ENCODE data around the gene C19orf12.

C19orf12 gene

DNA sequence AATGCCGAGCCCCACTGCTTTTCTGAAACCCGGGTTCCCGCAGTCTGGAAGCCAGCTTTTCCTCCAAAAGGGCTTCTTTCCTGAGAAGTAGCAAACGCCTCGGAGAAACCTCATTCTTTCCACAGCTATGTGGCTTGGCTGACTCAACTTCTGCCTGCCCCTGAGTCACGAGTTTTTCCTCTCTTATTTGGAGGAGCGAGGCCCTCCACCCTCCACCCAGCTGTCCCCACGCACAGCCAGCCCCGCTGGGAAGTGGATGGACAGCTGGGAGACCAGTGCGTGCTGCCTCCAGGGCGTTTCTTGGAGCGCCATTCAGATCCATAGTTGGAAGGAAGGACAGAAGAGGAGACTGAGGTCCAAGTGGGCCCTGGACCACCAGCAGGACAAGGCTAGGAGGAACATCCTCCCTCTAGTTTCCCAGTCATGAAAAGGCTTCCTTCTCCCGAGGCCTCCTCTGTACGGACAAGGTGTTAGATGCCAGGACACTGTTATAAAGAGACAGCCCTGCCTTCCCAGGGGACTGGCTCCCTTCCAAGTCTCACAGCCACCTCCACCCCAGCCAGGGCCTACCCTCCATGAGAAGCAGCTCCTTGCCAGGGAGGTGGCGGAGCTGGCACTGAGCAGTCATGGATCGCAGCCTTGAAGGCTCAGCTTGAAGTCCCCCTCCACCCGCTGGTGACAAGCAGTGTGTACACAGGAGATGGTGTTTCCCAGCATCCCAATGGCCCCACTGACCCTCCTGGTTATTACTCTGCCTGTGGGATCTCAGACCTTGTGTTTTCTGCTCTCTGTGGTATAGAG is 52.3 kb downstream of the C19orf12 start:
- no peak overlapping the region for H3K9ac ChIP-seq (ENCODE audit: low read depth, low read length)
- H3K27me3 ChIP-seq (ENCODE audit: control insufficient read depth, insufficient read depth, low read length), result peaks cover 2% of the 10 kb centered on the region
- no peak overlapping the region for H3K4me3 ChIP-seq (ENCODE audit: low read depth, low read length)
- no peaks in the 10 kb centered on the region for H3K9me3 ChIP-seq (ENCODE audit: control insufficient read depth, insufficient read depth, low read length)
- no peaks in the 10 kb centered on the region for H3K36me3 ChIP-seq (ENCODE audit: control insufficient read depth, insufficient read depth, low read length)
- H3K4me1 ChIP-seq (ENCODE audit: control insufficient read depth, insufficient read depth, low read length), result peaks cover 9% of the 10 kb centered on the region

DNA sequence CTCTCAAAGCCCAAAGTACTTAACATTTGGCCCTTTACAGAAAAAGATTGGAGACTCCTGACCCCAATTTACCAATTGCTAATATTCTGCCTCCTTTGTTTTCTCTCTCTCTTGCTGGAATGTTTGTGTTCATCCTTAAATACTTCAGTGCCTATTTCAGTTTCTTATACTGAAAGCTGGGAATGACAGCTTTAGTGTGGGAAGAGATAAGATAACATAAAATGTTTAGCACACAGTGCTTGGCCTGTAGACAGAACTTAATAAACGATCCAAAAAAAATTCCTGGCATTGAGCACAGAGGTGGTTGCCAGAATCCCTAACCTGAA is 52.8 kb downstream of the C19orf12 start:
- H3K9ac ChIP-seq (ENCODE audit: low read depth, low read length), result no peak overlapping the region
- H3K9me3 ChIP-seq (ENCODE audit: control insufficient read depth, insufficient read depth, low read length), result no peaks in the 10 kb centered on the region
- peaks cover 2% of the 10 kb centered on the region for H3K27me3 ChIP-seq (ENCODE audit: control insufficient read depth, insufficient read depth, low read length)
- H3K36me3 ChIP-seq (ENCODE audit: control insufficient read depth, insufficient read depth, low read length), result no peaks in the 10 kb centered on the region
- no peak overlapping the region for H3K4me3 ChIP-seq (ENCODE audit: low read depth, low read length)
- H3K4me1 ChIP-seq (ENCODE audit: control insufficient read depth, insufficient read depth, low read length), result peaks cover 8% of the 10 kb centered on the region

DNA sequence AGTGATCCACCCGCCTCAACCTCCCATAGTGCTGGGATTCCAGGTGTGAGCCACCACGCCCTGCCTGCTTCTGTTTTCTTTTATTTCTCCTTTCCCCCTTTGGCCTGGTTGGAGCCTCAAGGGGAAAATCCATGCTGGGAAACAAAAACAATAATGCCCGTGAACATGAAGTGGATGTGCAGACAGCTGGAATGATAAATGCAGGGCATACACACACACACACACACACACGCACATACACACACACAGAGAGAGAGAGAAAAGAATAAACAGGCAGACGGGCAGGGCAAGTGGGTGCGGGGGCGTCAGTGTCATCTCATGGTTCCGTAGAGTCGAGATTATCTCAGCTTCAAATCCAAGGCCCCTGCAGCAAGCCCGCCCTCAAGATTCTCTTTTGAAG is 54.2 kb downstream of the C19orf12 start:
- H3K4me1 ChIP-seq (ENCODE audit: control insufficient read depth, insufficient read depth, low read length), result no peaks in the 10 kb centered on the region
- peaks cover 2% of the 10 kb centered on the region for H3K27me3 ChIP-seq (ENCODE audit: control insufficient read depth, insufficient read depth, low read length)
- H3K36me3 ChIP-seq (ENCODE audit: control insufficient read depth, insufficient read depth, low read length), result no peaks in the 10 kb centered on the region
- H3K9ac ChIP-seq (ENCODE audit: low read depth, low read length), result no peak overlapping the region
- no peaks in the 10 kb centered on the region for H3K9me3 ChIP-seq (ENCODE audit: control insufficient read depth, insufficient read depth, low read length)
- no peak overlapping the region for H3K4me3 ChIP-seq (ENCODE audit: low read depth, low read length)

DNA sequence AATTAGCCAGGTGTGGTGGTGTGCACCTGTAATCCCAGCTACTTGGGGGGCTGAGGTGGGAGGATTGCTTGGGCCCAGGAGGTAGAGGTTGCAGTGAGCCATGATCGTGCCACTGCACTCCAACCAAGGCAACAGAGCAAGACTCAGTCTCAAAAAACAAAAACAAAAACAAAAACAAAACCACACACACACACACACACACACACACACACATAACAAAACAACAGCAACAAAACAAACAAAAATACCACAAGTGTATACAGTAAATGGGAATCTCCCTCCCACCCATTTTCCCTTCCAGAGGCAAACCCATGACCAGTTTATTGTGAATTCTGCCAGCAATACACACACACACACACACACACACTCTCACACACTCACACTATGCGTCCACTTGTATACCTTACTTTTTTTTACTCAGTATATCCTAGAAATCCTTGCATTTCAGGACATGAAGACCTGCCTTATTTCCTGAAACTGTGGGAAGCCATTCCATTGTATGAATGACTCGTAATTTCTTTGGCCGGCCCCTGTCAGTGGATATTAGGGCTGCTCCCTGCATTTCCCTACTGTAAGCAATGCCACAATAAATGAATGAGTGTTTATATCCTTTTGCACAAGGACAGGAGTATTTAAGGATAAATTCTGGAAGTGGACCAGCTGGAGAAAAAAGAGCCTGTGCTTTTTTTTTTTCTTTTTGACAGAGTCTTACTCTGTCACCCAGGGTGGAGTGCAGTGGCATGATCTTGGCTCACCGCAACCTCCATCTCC is 56.7 kb downstream of the C19orf12 start:
- Histone ChIP-seq H3K9ac (ENCODE audit: low read depth, low read length) (no peak overlapping the region), H3K9me3 (ENCODE audit: control insufficient read depth, insufficient read depth, low read length) (no peaks in the 10 kb centered on the region), H3K4me3 (ENCODE audit: low read depth, low read length) (no peak overlapping the region), H3K36me3 (ENCODE audit: control insufficient read depth, insufficient read depth, low read length) (no peaks in the 10 kb centered on the region), H3K27me3 (ENCODE audit: control insufficient read depth, insufficient read depth, low read length) (no peaks in the 10 kb centered on the region), H3K4me1 (ENCODE audit: control insufficient read depth, insufficient read depth, low read length) (no peaks in the 10 kb centered on the region)

DNA sequence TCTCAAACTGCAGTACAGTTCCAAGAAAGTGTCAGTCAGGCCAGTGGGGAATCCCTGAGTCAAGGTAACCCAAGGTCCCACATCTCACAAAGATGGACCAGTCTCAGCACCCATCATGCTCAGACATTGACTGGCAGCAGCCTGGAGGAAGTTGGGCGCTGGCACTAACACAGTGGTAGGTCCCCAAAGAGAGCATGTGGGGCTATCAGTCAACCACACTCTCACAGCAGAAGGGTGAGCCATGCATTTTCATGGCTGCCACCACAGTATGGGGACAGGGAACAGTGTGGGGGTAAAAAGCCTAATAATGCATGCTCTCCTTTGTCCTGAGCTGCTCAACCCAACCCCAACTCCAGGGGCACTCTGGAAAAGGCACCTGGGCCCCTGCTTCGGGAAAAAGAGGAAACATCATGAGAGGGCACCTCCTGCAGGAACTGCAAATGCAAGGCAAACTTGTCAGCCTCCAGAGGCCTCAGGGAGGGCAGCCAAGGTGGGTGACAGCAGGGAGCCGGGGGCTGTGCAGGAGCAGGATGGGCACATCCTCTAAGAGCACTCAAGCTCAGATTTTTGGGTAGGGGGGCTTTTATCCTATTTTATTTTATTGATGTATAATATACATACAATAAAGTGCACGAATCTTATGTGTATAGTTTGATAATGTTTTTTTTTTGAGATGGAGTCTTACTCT is 59.3 kb downstream of the C19orf12 start:
- Histone ChIP-seq H3K4me1 (ENCODE audit: control insufficient read depth, insufficient read depth, low read length) (no peaks in the 10 kb centered on the region), H3K4me3 (ENCODE audit: low read depth, low read length) (no peak overlapping the region), H3K36me3 (ENCODE audit: control insufficient read depth, insufficient read depth, low read length) (no peaks in the 10 kb centered on the region), H3K27me3 (ENCODE audit: control insufficient read depth, insufficient read depth, low read length) (no peaks in the 10 kb centered on the region), H3K9ac (ENCODE audit: low read depth, low read length) (no peak overlapping the region), H3K9me3 (ENCODE audit: control insufficient read depth, insufficient read depth, low read length) (no peaks in the 10 kb centered on the region)

DNA sequence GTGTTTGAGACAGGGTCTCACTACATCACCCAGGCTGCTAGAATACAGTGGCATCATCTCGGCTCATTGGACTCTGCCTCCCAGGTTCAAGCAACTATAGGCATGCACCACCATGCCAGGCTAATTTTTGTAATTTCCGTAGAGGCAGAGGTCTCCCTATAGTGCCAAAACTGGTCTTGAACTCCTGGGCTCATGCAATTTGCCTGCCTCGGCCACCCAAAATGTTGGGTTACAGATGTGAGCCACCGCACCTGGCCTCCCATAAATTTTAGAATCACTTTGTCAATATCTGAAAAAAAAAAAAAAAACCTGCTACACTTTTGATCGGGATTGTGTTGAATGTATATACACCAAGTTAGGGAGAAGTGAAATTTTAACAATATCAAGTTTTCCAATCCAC is 61.7 kb downstream of the C19orf12 start:
- Histone ChIP-seq H3K9me3 (ENCODE audit: control insufficient read depth, insufficient read depth, low read length) (no peaks in the 10 kb centered on the region), H3K9ac (ENCODE audit: low read depth, low read length) (no peak overlapping the region), H3K27me3 (ENCODE audit: control insufficient read depth, insufficient read depth, low read length) (no peaks in the 10 kb centered on the region), H3K4me3 (ENCODE audit: low read depth, low read length) (no peak overlapping the region), H3K36me3 (ENCODE audit: control insufficient read depth, insufficient read depth, low read length) (no peaks in the 10 kb centered on the region), H3K4me1 (ENCODE audit: control insufficient read depth, insufficient read depth, low read length) (no peaks in the 10 kb centered on the region)

DNA sequence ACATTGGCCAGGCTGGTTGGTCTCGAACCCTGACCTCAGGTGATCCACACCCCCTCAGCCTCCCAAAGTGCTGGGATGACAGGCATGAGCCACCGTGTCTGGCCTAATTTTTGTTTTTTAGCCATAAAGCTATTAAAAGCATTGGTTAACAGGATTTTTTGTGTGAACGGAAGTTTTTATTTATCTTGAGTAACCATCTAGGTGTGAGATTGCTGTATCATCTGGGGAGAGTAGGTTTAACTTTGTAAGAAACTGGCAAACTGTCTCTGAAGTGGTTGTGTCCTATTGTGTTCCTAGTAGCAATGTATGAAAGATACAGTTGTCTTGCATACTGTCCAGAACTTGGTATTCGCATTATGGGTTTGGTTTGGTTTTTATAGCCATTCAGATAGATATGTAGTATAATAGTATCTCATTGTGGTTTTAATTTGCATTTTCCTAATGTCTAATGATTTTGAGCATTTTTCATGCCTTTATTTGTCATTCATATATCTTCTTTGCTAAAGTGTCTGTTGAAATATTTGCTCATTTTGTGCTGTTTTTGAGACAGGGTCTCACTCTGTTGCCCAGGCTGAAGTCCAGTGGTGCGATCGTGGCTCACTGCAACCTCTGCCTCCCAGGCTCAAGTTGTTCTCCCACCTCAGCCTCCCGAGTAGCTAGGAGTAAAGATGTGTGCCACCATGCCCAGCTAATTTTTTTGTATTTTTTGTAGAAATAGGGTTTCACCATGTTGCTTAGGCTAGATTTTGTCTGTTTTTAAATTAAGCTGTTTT is 63.3 kb downstream of the C19orf12 start:
- H3K4me3 ChIP-seq (ENCODE audit: low read depth, low read length), result no peak overlapping the region
- no peaks in the 10 kb centered on the region for H3K36me3 ChIP-seq (ENCODE audit: control insufficient read depth, insufficient read depth, low read length)
- H3K4me1 ChIP-seq (ENCODE audit: control insufficient read depth, insufficient read depth, low read length), result no peaks in the 10 kb centered on the region
- no peak overlapping the region for H3K9ac ChIP-seq (ENCODE audit: low read depth, low read length)
- H3K9me3 ChIP-seq (ENCODE audit: control insufficient read depth, insufficient read depth, low read length), result no peaks in the 10 kb centered on the region
- no peaks in the 10 kb centered on the region for H3K27me3 ChIP-seq (ENCODE audit: control insufficient read depth, insufficient read depth, low read length)

DNA sequence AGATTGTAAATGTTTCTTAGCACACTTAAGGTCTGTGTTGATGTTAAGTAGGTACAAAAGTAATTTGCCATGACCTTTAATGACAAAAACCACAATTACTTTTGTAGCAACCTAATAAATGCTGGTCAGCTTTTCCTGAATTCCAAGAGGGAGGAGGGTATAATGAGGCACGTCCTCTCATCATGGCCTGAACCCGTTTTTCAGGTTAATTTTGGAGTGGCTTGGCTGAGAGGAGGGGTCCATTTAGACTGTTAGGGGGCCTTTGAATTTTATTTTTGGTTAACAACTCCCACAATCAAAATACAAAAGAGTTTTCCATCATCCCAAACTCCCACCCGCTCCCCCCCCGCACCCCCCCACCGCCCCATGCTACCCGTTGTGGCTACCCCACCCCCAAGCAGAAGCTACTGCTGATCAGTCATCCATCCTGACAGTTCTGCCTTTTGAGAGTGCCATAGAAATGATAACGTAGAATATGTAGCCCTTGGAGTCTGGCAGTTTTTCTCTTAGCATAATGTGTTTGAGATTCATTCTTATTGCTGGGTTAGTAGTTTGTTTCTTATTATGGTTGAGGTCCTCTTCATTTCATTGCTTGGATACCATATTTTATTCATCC is 64.2 kb downstream of the C19orf12 start:
- H3K27me3 ChIP-seq (ENCODE audit: control insufficient read depth, insufficient read depth, low read length), result no peaks in the 10 kb centered on the region
- H3K9me3 ChIP-seq (ENCODE audit: control insufficient read depth, insufficient read depth, low read length), result no peaks in the 10 kb centered on the region

More for the DNA sequence above, 64.2 kb downstream of the C19orf12 start:
- H3K4me1 ChIP-seq (ENCODE audit: control insufficient read depth, insufficient read depth, low read length), result peaks cover 2% of the 10 kb centered on the region
- no peak overlapping the region for H3K4me3 ChIP-seq (ENCODE audit: low read depth, low read length)
- H3K9ac ChIP-seq (ENCODE audit: low read depth, low read length), result no peak overlapping the region
- H3K36me3 ChIP-seq (ENCODE audit: control insufficient read depth, insufficient read depth, low read length), result no peaks in the 10 kb centered on the region

Measured in iPS-15b (cell line).